ENCODE data around the gene CDH20. TPM values are rescaled to one million over a fixed set of nuclear protein-coding genes. Genes with fewer than 3 reads are reported as not detected.
"Not testable (repeated sequence)": the region's sequence is repeated elsewhere in the genome, so short reads cannot be mapped to it uniquely, and the experiment has no call there.

The CDH20 gene
- total RNA-seq, 2 experiments from 2014 or later = 0.20 to 0.25 TPM

GRCh38 chr18:61334491-61334850, 1.2 kb downstream of the CDH20 start:
- no peaks in the 10 kb centered on the region for H3K36me3 Mint-ChIP-seq
- H3K27ac Mint-ChIP-seq = no peak overlapping the region
- peaks cover 52% of the 10 kb centered on the region for H3K27me3 Mint-ChIP-seq
- no peak for DNase-seq
- no peaks in the 10 kb centered on the region for H3K9me3 Mint-ChIP-seq
- H3K4me3 Mint-ChIP-seq = no peak overlapping the region
- H3K4me1 Mint-ChIP-seq = no peaks in the 10 kb centered on the region

DNA sequence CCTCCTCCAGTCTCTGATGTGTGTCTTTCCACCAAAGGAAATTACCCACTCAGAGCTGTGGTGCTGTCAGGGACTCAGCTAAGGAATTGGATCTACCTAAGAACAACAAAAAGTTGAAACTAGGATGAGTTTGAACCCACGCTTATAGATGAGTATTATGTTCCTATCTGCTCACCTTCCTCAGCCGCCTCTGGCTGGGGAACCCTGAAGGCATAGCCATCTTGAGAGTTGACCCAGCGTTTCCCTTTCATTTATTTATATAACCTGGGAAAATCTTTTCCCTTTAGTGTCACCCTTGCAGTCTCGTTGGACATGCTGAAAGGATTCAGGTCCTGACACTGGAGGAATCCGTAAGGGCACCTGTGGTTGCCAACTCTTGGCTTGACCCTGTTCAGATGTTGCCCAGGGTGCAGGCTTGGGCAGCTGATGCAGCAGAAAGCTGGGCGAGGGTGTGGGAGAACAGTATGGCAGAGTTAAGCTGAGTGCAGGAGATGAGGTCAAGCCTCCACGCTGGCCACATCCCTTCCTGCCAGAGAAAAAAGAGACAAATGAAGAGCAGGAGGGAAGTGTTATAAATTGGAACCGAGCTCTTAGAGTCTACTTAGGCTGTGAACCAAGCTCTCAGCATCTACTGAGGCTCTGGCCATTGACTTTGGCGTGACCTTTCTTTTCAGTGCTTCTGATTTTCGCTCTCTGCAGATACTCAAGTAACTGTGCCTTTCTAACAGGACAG, 1.9 kb downstream of the CDH20 start:
- H3K9me3 Mint-ChIP-seq = no peaks in the 10 kb centered on the region
- no peaks in the 10 kb centered on the region for H3K36me3 Mint-ChIP-seq
- no peaks in the 10 kb centered on the region for H3K4me1 Mint-ChIP-seq
- H3K4me3 Mint-ChIP-seq = no peak overlapping the region
- peaks cover 52% of the 10 kb centered on the region for H3K27me3 Mint-ChIP-seq
- no peak overlapping the region for H3K27ac Mint-ChIP-seq
- no peak for DNase-seq

DNA sequence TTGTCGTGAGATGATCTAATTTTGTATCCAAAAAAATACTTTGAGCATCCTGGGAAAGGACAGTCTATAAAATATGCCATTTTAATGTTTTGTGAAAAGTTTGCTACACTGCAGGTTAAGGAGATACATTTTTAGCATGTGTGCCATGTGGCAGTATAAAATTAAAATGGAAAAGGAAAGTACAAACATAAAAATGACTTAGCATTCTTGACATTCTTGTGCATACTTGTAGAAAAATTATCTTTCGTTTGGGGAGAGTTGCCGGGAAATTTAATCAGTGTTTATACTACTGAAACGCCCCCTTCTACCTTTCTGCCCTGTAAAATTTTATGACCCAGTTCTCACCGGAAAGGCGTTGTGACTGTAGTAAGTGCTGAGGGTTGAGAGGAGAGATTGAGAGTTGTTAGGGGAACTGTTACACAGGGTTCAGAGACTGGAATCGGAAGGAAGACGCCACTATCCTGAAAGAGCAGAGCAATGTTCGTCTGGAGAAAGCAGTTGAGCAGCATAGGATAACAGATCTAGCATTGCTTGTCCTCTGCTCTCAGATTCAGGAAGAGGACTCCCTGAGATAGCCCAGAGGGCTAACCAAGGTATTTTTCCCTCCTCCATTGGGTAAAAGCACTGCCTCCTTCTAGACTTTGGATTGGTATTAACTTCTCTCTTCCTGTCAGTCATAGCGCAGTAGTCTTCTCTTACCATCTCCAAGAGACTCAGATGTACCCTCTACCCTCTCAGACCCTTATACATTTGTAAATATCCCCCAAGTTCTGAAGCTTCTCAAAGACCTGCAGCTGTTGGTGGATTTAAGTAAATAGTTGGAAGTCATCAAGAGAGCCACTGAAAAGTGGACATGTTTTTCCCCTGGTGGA, 2.7 kb downstream of the CDH20 start:
- Mint-ChIP-seq H3K27ac (no peak overlapping the region), H3K9me3 (no peaks in the 10 kb centered on the region)

DNA sequence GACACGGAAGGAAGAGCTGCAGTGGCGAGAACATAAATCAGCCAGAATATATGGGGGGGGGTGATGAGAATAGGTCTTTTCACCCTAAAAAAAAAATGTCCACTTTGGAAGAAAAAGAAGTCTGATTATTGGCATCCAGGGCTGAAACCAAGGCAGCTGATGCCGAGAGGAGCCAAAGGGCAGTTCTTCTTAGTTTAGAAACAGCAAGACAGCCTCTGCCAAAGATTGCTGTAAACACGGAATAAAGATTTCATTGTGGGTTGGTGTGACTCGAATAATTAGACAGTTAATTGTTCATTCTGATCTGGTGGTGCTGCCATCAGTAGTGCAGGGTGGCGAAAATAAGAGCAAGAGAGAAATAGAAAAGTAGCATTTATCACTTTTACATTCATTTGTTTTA, 3.5 kb downstream of the CDH20 start:
- H3K27ac Mint-ChIP-seq = no peak overlapping the region
- no peaks in the 10 kb centered on the region for H3K36me3 Mint-ChIP-seq
- no peak overlapping the region for H3K4me3 Mint-ChIP-seq
- no peaks in the 10 kb centered on the region for H3K4me1 Mint-ChIP-seq
- no peak for DNase-seq
- H3K9me3 Mint-ChIP-seq = no peaks in the 10 kb centered on the region
- peaks cover 47% of the 10 kb centered on the region for H3K27me3 Mint-ChIP-seq

More for the DNA sequence above, 2.7 kb downstream of the CDH20 start:
- no peak for DNase-seq
- no peak overlapping the region for H3K4me3 Mint-ChIP-seq
- no peaks in the 10 kb centered on the region for H3K4me1 Mint-ChIP-seq
- H3K36me3 Mint-ChIP-seq = no peaks in the 10 kb centered on the region
- peaks cover 52% of the 10 kb centered on the region for H3K27me3 Mint-ChIP-seq

GRCh38 chr18:61337527-61337926, 4.3 kb downstream of the CDH20 start:
- Mint-ChIP-seq H3K36me3 (peaks cover 1% of the 10 kb centered on the region), H3K4me1 (no peaks in the 10 kb centered on the region), H3K4me3 (no peak overlapping the region), H3K9me3 (no peaks in the 10 kb centered on the region), H3K27ac (no peak overlapping the region), H3K27me3 (peaks cover 39% of the 10 kb centered on the region)
- DNase-seq = no peak

DNA sequence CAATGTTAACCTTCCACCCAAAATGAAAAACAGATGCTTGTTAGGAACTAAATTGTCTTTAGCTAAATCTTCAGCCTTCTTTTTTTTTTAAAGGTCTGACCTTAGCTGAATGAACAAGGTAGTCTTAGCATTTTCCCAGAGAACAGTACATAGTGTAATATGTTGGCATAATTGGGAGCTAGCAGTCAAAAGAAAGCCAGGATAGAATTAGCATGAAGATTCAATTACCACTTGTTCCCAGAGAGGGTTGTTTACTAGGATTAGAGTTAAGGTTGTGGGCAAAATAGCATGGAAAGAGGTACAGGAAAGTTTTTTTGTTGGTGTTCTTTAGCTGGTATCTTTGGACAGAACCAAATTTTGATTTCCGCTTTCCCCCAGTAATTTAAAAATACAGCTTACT, 6.9 kb downstream of the CDH20 start:
- H3K27me3 Mint-ChIP-seq = peaks cover 18% of the 10 kb centered on the region
- no peak overlapping the region for H3K27ac Mint-ChIP-seq
- H3K9me3 Mint-ChIP-seq = no peaks in the 10 kb centered on the region
- no peaks in the 10 kb centered on the region for H3K4me1 Mint-ChIP-seq
- H3K36me3 Mint-ChIP-seq = peaks cover 1% of the 10 kb centered on the region
- no peak overlapping the region for H3K4me3 Mint-ChIP-seq
- no peak for DNase-seq

DNA sequence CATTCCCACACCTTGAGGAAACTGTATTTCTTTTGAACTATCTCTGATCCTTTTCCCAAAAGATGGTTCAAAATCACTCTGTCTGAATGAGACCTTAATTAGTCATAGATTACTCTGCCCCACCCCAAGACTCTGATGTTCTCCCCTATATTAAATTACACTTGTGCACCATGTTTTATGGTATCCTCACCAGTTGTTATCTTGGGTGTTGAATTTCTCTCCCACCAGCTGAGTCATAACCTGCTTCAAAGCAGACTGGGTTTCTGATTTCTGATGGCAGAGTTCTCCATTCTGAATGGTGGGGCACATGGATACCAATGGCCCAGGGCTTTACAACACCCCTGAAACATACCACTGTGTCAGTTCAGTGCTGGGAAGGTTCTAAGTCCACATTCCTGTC, 15.0 kb downstream of the CDH20 start:
- H3K9me3 Mint-ChIP-seq = no peaks in the 10 kb centered on the region
- no peaks in the 10 kb centered on the region for H3K4me1 Mint-ChIP-seq
- no peak for DNase-seq
- no peaks in the 10 kb centered on the region for H3K36me3 Mint-ChIP-seq
- no peak overlapping the region for H3K27ac Mint-ChIP-seq
- H3K4me3 Mint-ChIP-seq = no peak overlapping the region
- H3K27me3 Mint-ChIP-seq = no peaks in the 10 kb centered on the region

GRCh38 chr18:61350578-61350977, 17.3 kb downstream of the CDH20 start:
- no peak overlapping the region for H3K4me3 Mint-ChIP-seq
- H3K27ac Mint-ChIP-seq = no peak overlapping the region
- DNase-seq = no peak
- no peaks in the 10 kb centered on the region for H3K36me3 Mint-ChIP-seq
- no peaks in the 10 kb centered on the region for H3K4me1 Mint-ChIP-seq
- no peaks in the 10 kb centered on the region for H3K27me3 Mint-ChIP-seq
- H3K9me3 Mint-ChIP-seq = no peaks in the 10 kb centered on the region

DNA sequence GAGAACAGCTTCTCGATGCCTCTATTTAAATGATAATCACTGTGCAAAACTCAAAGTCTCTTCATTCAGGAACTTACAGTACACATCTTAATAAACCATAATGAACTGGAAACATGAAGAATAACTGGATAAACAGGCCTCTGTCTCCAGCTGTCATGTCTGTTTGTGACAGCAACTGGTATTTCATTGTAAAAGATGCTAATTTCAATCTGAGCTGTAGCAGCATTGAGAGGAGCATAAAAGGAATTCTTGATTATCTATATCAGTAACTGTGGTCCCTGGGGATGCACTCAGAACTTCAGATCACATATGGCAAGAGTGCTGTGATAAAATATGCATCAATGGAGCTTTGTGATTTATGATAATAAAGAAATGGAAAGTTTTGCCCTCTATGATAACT, 18.8 kb downstream of the CDH20 start:
- no peak overlapping the region for H3K4me3 Mint-ChIP-seq
- H3K27ac Mint-ChIP-seq = no peak overlapping the region
- H3K9me3 Mint-ChIP-seq = no peaks in the 10 kb centered on the region
- no peaks in the 10 kb centered on the region for H3K36me3 Mint-ChIP-seq
- no peak for DNase-seq
- H3K4me1 Mint-ChIP-seq = no peaks in the 10 kb centered on the region
- no peaks in the 10 kb centered on the region for H3K27me3 Mint-ChIP-seq

DNA sequence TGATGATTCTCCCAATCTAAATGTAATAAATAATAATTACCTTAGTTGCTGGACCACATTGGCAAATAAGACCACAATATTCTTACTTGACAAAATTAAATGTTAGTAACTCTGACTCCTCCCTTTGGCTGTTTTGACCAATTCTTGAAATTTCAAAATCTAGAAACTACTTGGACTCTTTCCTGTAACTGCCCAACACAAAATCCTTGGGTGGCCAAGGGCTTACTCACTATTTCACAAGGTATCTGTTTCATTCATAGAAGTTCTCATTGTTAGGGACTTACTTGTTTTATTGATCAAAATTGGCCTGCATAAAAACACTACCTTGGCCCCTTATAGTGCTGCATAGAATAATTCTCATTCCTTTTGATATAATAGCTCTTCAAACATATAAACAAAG, 19.4 kb downstream of the CDH20 start:
- no peaks in the 10 kb centered on the region for H3K4me1 Mint-ChIP-seq
- no peak overlapping the region for H3K27ac Mint-ChIP-seq
- H3K9me3 Mint-ChIP-seq = no peaks in the 10 kb centered on the region
- H3K4me3 Mint-ChIP-seq = no peak overlapping the region
- no peak for DNase-seq
- no peaks in the 10 kb centered on the region for H3K27me3 Mint-ChIP-seq
- no peaks in the 10 kb centered on the region for H3K36me3 Mint-ChIP-seq

GRCh38 chr18:61360404-61361383, 27.5 kb downstream of the CDH20 start:
- Mint-ChIP-seq H3K36me3 (no peaks in the 10 kb centered on the region), H3K4me3 (no peak overlapping the region), H3K9me3 (no peaks in the 10 kb centered on the region), H3K27me3 (peaks cover 17% of the 10 kb centered on the region), H3K27ac (no peak overlapping the region), H3K4me1 (peaks cover 3% of the 10 kb centered on the region)
- no peak for DNase-seq

- no peak for DNase-seq
- Mint-ChIP-seq H3K9me3 (no peaks in the 10 kb centered on the region), H3K27ac (no peak overlapping the region), H3K36me3 (no peaks in the 10 kb centered on the region), H3K4me3 (no peak overlapping the region), H3K27me3 (peaks cover 17% of the 10 kb centered on the region), H3K4me1 (peaks cover 3% of the 10 kb centered on the region)
Observed at GRCh38 chr18:61362511-61362910, 29.3 kb downstream of the CDH20 start.

GRCh38 chr18:61364953-61365352, 31.7 kb downstream of the CDH20 start:
- Mint-ChIP-seq H3K9me3 (no peaks in the 10 kb centered on the region), H3K4me3 (no peak overlapping the region), H3K36me3 (no peaks in the 10 kb centered on the region), H3K27me3 (peaks cover 12% of the 10 kb centered on the region), H3K4me1 (peaks cover 3% of the 10 kb centered on the region), H3K27ac (no peak overlapping the region)
- no peak for DNase-seq

GRCh38 chr18:61368001-61368400, 34.8 kb downstream of the CDH20 start:
- no peak overlapping the region for H3K27ac Mint-ChIP-seq
- H3K4me1 Mint-ChIP-seq = no peaks in the 10 kb centered on the region
- H3K27me3 Mint-ChIP-seq = peaks cover 12% of the 10 kb centered on the region
- DNase-seq = no peak
- no peaks in the 10 kb centered on the region for H3K36me3 Mint-ChIP-seq
- H3K4me3 Mint-ChIP-seq = no peak overlapping the region
- H3K9me3 Mint-ChIP-seq = no peaks in the 10 kb centered on the region

DNA sequence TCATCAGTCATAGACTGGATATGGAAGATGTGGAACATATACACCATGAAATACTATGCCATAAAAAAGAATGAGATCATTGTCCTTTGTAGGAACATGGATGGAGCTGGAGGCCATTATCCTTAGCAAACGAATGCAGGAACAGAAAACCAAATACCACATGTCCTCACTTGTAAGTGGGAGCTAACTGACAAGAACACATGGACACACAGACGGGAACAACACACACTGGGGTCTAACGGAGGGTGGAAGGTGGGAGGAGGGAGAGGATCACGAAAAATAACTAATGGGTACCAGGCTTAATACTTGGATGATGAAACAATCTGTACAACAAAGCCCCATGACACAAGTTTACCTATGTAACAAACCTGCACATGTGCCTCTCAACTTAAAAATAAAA, 36.4 kb downstream of the CDH20 start:
- H3K9me3 Mint-ChIP-seq = not testable (repeated sequence)
- H3K27ac Mint-ChIP-seq = peak overlapping the region; percentile 60

More for the DNA sequence above, 36.4 kb downstream of the CDH20 start:
- not testable (repeated sequence) for H3K4me3 Mint-ChIP-seq, H3K36me3 Mint-ChIP-seq, H3K27me3 Mint-ChIP-seq, H3K4me1 Mint-ChIP-seq, DNase-seq

Data from activated naive CD8-positive, alpha-beta T cell treated with anti-CD3 and anti-CD28 coated beads for 36 hours (primary cell).